Testis (tissue), 2 donors: Measurements from ENCODE around the gene GSTCD.

Experiments
- POLR2A ChIP-seq: fragments of 450-650 bp; IDR thresholded peaks from one replicate; pipeline ENCODE4 v1.6.1; 2017; ENCODE audit warnings: antibody characterized with exemption, mild to moderate bottlenecking, moderate library complexity
- TF ChIP-seq, protein P1 (sequence below), 3 experiments: fragments of 450-650 bp in 2 of 3; fragments of 200-600 bp in 1 of 3; sonication (generic) in 1 of 3; IDR thresholded peaks; one replicate each; pipeline ENCODE4 v1.5.1; 2016 to 2019; ENCODE audit warnings: antibody characterized with exemption in 3 of 3, mild to moderate bottlenecking in 2 of 3, moderate library complexity in 1 of 3

DNA sequence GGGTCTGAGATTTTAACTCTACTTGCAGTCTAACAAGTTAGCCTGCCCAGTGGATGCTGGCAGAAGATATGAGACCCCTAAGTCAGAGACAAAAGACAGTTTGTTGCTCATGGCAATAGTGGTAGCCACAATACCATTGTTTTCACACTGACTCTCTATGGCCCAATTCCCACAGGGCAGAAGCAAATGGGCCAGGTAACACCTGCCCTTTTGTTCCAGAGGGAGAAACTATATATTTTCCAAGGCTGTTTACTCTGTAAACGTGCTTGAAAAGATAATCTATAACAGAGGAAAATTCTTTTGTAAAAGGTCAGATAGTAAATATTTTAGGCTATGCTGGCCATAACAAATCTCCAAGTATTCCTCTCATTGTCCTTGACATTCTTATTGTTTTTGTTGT is 129.5 kb downstream of the GSTCD start:
- TF ChIP-seq, protein P1, sequence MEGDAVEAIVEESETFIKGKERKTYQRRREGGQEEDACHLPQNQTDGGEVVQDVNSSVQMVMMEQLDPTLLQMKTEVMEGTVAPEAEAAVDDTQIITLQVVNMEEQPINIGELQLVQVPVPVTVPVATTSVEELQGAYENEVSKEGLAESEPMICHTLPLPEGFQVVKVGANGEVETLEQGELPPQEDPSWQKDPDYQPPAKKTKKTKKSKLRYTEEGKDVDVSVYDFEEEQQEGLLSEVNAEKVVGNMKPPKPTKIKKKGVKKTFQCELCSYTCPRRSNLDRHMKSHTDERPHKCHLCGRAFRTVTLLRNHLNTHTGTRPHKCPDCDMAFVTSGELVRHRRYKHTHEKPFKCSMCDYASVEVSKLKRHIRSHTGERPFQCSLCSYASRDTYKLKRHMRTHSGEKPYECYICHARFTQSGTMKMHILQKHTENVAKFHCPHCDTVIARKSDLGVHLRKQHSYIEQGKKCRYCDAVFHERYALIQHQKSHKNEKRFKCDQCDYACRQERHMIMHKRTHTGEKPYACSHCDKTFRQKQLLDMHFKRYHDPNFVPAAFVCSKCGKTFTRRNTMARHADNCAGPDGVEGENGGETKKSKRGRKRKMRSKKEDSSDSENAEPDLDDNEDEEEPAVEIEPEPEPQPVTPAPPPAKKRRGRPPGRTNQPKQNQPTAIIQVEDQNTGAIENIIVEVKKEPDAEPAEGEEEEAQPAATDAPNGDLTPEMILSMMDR (IDR thresholded peaks at IDR 0.05): no peak
- no peak for TF ChIP-seq POLR2A
